B cell (primary cell): ENCODE results near the gene LIFR. TPM values are rescaled to one million over a fixed set of nuclear protein-coding genes. Genes with fewer than 3 reads are reported as not detected.

Source experiments
- ATAC-seq: fragments of 200-7000 bp; cut with Tn5 transposase; one replicate; pipeline ENCODE4 v1.10.0; 2021; ENCODE audit warnings: low read depth, mild to moderate bottlenecking, moderate number of reproducible peaks, moderate library complexity
- CTCF ChIA-PET: fragments of 350-600 bp; sonication (Branson Sonifier 250); formaldehyde crosslinking; loops from one replicate; lab custom pipeline; 2021; ENCODE audit warnings: antibody characterized with exemption, inconsistent platforms; lab: Charles Lee
- POLR2A ChIA-PET: fragments of 350-600 bp; sonication (Branson Sonifier 250); formaldehyde crosslinking; loops from one replicate; lab custom pipeline; 2021; ENCODE audit warnings: antibody characterized with exemption; lab: Charles Lee
- DNase-seq: peaks from one replicate; pipeline ENCODE4 v3.0.0; 2013
- H2AFZ ChIP-seq: 2 replicates; pipeline ENCODE4 v1.6.1; 2012; ENCODE audit warnings: mild to moderate bottlenecking, low read depth, low read length; ENCODE audit not compliant: insufficient read depth, poor library complexity, severe bottlenecking
- H3K27ac ChIP-seq, 2 donors: 1 replicate in 1 of 2; 2 replicates in 1 of 2; pipeline ENCODE4 v1.5.1; 2012 to 2013; ENCODE audit warnings: low read length in 2 of 2, mild to moderate bottlenecking in 2 of 2, moderate library complexity in 1 of 2
- H3K27me3 ChIP-seq, 4 experiments: fragments of 200-600 bp in 1 of 4; sonication (generic) in 1 of 4; replicated peaks in 1 of 4; 1 replicate in 2 of 4; 2 replicates in 2 of 4; pipeline versions ENCODE4 v1.6.1 to v1.7.0; 2013 to 2016; ENCODE audit warnings: low read length in 3 of 4, mild to moderate bottlenecking in 2 of 4, mixed read lengths in 1 of 4, moderate library complexity in 1 of 4; ENCODE audit not compliant: insufficient read depth in 4 of 4, control insufficient read depth in 3 of 4; ENCODE audit errors: control extremely low read depth in 1 of 4
- H3K36me3 ChIP-seq, 2 experiments: replicated peaks in 1 of 2; 1 replicate in 1 of 2; 2 replicates in 1 of 2; pipeline versions ENCODE4 v1.6.1 to v1.7.1; 2013; ENCODE audit warnings: low read length in 1 of 2; ENCODE audit not compliant: insufficient read depth in 2 of 2, control insufficient read depth in 1 of 2; ENCODE audit errors: control extremely low read depth in 1 of 2, extremely low read depth in 1 of 2
- H3K4me1 ChIP-seq, 2 donors: fragments of 200-600 bp in 1 of 2; sonication (generic) in 1 of 2; 1 replicate in 1 of 2; 2 replicates in 1 of 2; pipeline versions ENCODE4 v1.5.1 to v1.6.1; 2013 to 2017; ENCODE audit warnings: low read length in 2 of 2; ENCODE audit not compliant: control insufficient read depth in 2 of 2, insufficient read depth in 2 of 2
- H3K4me2 ChIP-seq: replicated peaks from 2 replicates; pipeline ENCODE3; 2012; ENCODE audit warnings: mild to moderate bottlenecking, low read depth, low read length; ENCODE audit not compliant: poor library complexity, severe bottlenecking
- H3K4me3 ChIP-seq, 5 experiments: fragments of 200-600 bp in 1 of 5; sonication (generic) in 1 of 5; 1 replicate in 3 of 5; 2 replicates in 2 of 5; pipeline versions ENCODE4 v1.5.1 to v1.7.0; 2011 to 2016; ENCODE audit warnings: low read length in 4 of 5, mild to moderate bottlenecking in 4 of 5, low read depth in 2 of 5, control low read depth in 1 of 5, moderate library complexity in 1 of 5; ENCODE audit not compliant: insufficient read depth in 1 of 5; ENCODE audit errors: control extremely low read depth in 1 of 5, extremely low read depth in 1 of 5
- H3K79me2 ChIP-seq: fragments of 200-600 bp; sonication (generic); one replicate; pipeline ENCODE4 v1.6.0; 2016; ENCODE audit warnings: low read length; ENCODE audit not compliant: control insufficient read depth, insufficient read depth
- H3K9ac ChIP-seq: fragments of 200-600 bp; sonication (generic); 2 replicates; pipeline ENCODE4 v1.6.1; 2017; ENCODE audit warnings: mild to moderate bottlenecking, low read length, moderate library complexity
- H3K9me3 ChIP-seq, 3 donors: one replicate each; pipeline versions ENCODE4 v1.6.1 to v1.7.1; 2013; ENCODE audit warnings: low read length in 2 of 3; ENCODE audit not compliant: control insufficient read depth in 2 of 3, insufficient read depth in 1 of 3; ENCODE audit errors: control extremely low read depth in 1 of 3
- H4K20me1 ChIP-seq: 2 replicates; pipeline ENCODE4 v1.6.0; 2012; ENCODE audit warnings: mild to moderate bottlenecking, low read length; ENCODE audit not compliant: insufficient read depth, control insufficient read depth, poor library complexity, severe bottlenecking
- H3K27ac Mint-ChIP-seq: one replicate; pipeline ENCODE4 v1.8.0; 2021; ENCODE audit warnings: mixed read lengths
- H3K27me3 Mint-ChIP-seq: one replicate; pipeline ENCODE4 v1.8.0; 2021; ENCODE audit warnings: mixed read lengths
- H3K4me1 Mint-ChIP-seq: one replicate; pipeline ENCODE4 v1.8.0; 2021; ENCODE audit warnings: mixed read lengths
- H3K4me3 Mint-ChIP-seq: one replicate; pipeline ENCODE4 v1.8.0; 2021; ENCODE audit warnings: mixed read lengths
- H3K9me3 Mint-ChIP-seq: one replicate; pipeline ENCODE4 v1.8.0; 2022; ENCODE audit warnings: mixed read lengths; ENCODE audit not compliant: insufficient read depth
- CTCF ChIP-seq: fragments of 200-600 bp; IDR thresholded peaks from one replicate; pipeline ENCODE4 v1.8.0; 2022; ENCODE audit warnings: antibody characterized with exemption, mild to moderate bottlenecking
- EZH2 ChIP-seq: IDR thresholded peaks from 2 replicates; pipeline ENCODE4 v1.6.1; 2012; ENCODE audit warnings: borderline replicate concordance, low read depth, mild to moderate bottlenecking, moderate library complexity, low read length; ENCODE audit not compliant: insufficient read depth, poor library complexity, severe bottlenecking
- WGBS: methylation state at CpG from one replicate; pipeline ENCODE4 v1.1.5; 2013; ENCODE audit warnings: missing lambda C conversion rate; ENCODE audit not compliant: insufficient coverage; 5-methylcytosine and 5-hydroxymethylcytosine counted together
- intact Hi-C: fragments of 100-400 bp; cut with micrococcal nuclease; formaldehyde crosslinking; loops from one replicate; pipeline ENCODE4 v1.10.0; 2022
- polyA plus RNA-seq: library from polyadenylated mRNA; depleted of rRNA; stranded (reverse); fragments of >200 nt; gene quantifications from 2 replicates; pipeline ENCODE4 v1.2.3, GENCODE V29; 2012
- total RNA-seq, 2 donors: library from RNA; stranded (reverse); fragments of 120-200 nt in 1 of 2; gene quantifications; 1 replicate in 1 of 2; 2 replicates in 1 of 2; pipeline versions ENCODE4 v1.2.3 to v1.2.4, GENCODE V29; 2013 to 2022

LIFR gene
- total and polyA plus RNA-seq, 2 donors (not counting 1 experiment from before 2014, with no cell fraction given) = not detected

- H3K27ac ChIP-seq = no peak overlapping the region
- no peaks in the 10 kb centered on the region for H3K9me3 ChIP-seq
- Mint-ChIP-seq H3K27me3 (peaks cover 16% of the 10 kb centered on the region), H3K4me3 (no peak overlapping the region), H3K27ac (no peak overlapping the region), H3K9me3 (no peaks in the 10 kb centered on the region), H3K4me1 (no peaks in the 10 kb centered on the region)
- H3K9ac ChIP-seq = no peak overlapping the region
- H4K20me1 ChIP-seq = no peaks in the 10 kb centered on the region
- 100% methylated on average over 1 of the region's 2 CpGs for WGBS
- no peak overlapping the region for H2AFZ ChIP-seq
- no peak overlapping the region for H3K4me3 ChIP-seq
- DNase-seq = no peak
- H3K4me1 ChIP-seq = no peaks in the 10 kb centered on the region
- CTCF ChIA-PET = no interaction called here
- POLR2A ChIA-PET = no interaction called here
- no peak for ATAC-seq
- H3K27me3 ChIP-seq = no peaks in the 10 kb centered on the region
- H3K36me3 ChIP-seq = no peaks in the 10 kb centered on the region
- H3K4me2 ChIP-seq = no peak overlapping the region
- no peaks in the 10 kb centered on the region for H3K79me2 ChIP-seq
- no peak for TF ChIP-seq EZH2
- no peak for TF ChIP-seq CTCF
- intact Hi-C loops = no loop called here
Measured at GRCh38 chr5:38596981-38597380, 40.5 kb upstream of the LIFR start.

GRCh38 chr5:38595132-38595745, 38.8 kb upstream of the LIFR start:
- CTCF ChIA-PET = interaction anchor here (0.6 kb wide), 1 partner anchor 377 kb away, joined by 3 read pairs; no protein-coding TSS in a partner anchor
- no peak overlapping the region for H3K4me3 ChIP-seq
- no peak overlapping the region for H3K27ac ChIP-seq
- TF ChIP-seq EZH2 = no peak
- TF ChIP-seq CTCF = no peak
- no peak overlapping the region for H3K4me2 ChIP-seq
- 61% methylated on average over 5 of the region's 5 CpGs for WGBS
- Mint-ChIP-seq H3K9me3 (no peaks in the 10 kb centered on the region), H3K27me3 (peaks cover 23% of the 10 kb centered on the region), H3K4me1 (no peaks in the 10 kb centered on the region), H3K4me3 (no peak overlapping the region), H3K27ac (no peak overlapping the region)
- H3K36me3 ChIP-seq = no peaks in the 10 kb centered on the region
- H3K9ac ChIP-seq = no peak overlapping the region
- H2AFZ ChIP-seq = no peak overlapping the region
- DNase-seq (no peak), ATAC-seq (no peak)
- intact Hi-C loops = no loop called here
- H3K27me3 ChIP-seq = no peaks in the 10 kb centered on the region
- H3K4me1 ChIP-seq = no peaks in the 10 kb centered on the region
- H4K20me1 ChIP-seq = no peaks in the 10 kb centered on the region
- POLR2A ChIA-PET = no interaction called here
- H3K9me3 ChIP-seq = no peaks in the 10 kb centered on the region
- no peaks in the 10 kb centered on the region for H3K79me2 ChIP-seq
